HG02973 (cell line): Measurements from ENCODE around the gene IL1F10.

Source experiments
- ATAC-seq: cut with Tn5 transposase; IDR thresholded peaks from one replicate; pipeline ENCODE4 v1.9.1; 2021; ENCODE audit warnings: moderate library complexity; ENCODE audit not compliant: unreplicated experiment

The IL1F10 gene

DNA sequence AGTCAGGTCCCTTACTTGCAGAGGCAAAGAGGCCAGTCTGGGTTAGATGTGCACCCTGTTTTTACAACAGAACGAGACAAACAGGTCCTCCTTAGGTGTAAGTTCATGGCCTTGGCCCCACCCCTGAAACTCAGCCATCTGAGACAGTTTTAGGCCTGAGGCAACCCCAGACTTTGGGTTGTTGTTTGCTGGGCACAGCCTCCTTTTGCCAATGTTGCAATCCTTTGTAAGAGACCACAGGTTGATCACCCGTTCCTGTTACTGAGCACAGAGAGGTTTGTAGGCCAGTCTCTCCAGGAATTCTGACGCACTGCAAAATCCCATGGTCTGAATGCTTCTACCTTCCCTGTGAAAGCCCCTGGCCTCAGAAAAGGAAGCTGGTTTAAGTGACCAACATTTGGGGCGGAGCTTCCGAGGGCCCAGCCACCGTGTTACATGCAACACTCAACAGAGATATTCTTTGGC lies 44.1 kb downstream of the IL1F10 start:
- no peak for ATAC-seq

DNA sequence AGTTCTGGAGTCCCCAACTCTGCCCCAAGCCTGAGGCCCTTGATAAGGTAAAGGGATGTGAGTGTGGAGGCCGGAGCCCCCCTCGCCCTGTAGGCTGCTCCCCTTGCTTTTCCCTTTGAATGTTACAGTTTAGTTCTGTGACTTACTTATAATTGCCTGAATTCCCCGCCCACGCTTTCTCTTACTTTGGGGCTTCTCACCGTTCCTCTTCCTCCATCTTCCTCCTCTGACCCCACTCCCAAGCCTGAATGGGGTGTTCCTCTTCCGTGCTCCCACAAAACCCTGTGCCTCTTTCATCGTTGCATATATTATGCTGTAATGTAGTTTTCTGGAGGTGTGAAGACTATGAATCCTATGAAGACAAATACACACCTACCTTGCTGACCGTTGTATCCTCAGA lies 44.7 kb downstream of the IL1F10 start:
- ATAC-seq: no peak

DNA sequence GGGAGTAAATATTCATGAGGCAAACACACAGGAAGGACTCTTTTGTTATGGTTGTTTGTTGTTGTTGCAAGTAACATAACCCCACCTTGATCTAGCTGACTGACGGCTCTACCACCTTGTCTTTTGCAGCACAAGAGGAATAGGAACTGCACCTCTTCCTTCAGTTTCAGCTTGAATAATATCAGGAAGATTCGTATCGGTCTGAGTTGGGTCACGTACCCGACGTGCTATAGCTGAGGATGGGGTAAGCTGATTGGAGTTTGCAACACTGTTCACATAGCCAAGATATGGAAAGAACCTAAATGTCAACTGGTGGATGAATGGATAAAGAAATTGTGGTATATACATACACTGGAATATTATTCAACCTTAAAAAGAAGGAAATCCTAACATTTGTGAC lies 45.1 kb downstream of the IL1F10 start:
- no peak for ATAC-seq

DNA sequence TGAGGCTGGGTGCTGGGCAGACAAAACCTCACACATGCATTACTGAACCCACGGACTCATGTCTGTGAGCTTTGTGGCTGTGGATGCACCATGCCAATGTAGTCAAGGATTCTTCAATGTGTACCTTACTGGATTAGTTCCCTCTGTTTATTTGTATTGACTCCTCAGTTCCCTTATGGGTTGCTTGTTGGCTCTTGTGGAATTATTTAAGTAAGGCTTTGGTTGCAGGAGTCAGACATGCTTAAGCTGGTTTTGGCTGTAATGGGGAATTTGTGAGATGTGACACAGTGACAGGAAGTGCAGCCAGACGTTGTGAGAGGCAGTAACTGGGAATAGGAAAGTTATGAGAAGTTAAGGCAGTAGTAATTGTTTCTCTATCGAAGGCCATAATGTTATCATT lies 46.0 kb downstream of the IL1F10 start:
- ATAC-seq: no peak

DNA sequence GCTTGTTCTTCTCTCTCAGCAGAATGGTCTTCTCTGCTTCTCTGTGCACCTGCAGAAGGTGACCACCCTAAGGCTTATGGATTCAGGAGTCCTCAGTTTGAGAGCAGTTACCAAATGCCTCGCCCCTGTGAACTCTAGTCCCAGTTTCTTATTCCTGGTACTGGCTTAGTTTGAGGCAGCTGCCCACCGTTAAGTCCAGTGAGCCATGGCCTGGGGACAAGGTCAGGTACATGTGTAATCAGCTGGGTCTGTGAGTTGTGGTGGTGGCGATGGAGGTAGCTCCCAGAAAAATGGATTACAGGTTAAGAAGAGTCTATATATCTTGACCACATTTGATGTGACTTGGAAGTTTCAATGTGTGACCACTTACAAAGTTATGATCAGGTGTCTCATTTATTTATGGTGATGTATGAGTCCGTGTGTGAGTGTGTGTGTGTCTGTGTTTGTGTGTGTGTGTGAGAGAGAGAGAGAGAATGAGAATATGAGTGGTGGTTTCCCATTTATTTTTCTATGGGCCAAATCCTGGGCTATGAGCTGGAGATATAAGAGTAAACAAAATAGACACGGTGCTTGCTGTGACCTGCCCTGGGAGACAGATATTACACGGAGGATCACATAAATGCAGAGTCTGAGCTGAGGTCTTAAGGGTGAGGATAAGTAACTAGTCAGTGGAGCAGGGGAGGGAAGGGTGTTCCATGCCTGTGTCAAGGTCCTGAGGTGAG lies 46.6 kb downstream of the IL1F10 start:
- no peak for ATAC-seq

DNA sequence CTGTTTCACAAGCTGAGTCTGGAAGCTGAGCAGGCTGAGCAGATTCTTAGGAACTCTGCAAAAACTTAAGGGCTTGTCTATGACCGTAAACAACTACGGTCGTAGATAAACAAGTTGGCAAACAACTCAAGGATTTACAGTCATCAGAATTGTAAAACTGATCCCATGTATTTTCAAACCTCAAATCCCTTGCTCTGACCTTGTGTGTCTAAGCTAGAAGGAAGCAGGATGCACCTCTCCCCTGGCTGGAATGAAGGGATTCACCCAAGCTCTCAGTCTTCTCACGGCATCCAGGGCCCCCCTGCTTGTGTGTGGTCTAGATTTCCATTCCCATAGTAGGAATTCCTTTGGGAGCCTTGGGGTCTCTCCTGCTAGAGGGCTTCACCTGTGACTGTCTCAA lies 47.2 kb downstream of the IL1F10 start:
- no peak for ATAC-seq

DNA sequence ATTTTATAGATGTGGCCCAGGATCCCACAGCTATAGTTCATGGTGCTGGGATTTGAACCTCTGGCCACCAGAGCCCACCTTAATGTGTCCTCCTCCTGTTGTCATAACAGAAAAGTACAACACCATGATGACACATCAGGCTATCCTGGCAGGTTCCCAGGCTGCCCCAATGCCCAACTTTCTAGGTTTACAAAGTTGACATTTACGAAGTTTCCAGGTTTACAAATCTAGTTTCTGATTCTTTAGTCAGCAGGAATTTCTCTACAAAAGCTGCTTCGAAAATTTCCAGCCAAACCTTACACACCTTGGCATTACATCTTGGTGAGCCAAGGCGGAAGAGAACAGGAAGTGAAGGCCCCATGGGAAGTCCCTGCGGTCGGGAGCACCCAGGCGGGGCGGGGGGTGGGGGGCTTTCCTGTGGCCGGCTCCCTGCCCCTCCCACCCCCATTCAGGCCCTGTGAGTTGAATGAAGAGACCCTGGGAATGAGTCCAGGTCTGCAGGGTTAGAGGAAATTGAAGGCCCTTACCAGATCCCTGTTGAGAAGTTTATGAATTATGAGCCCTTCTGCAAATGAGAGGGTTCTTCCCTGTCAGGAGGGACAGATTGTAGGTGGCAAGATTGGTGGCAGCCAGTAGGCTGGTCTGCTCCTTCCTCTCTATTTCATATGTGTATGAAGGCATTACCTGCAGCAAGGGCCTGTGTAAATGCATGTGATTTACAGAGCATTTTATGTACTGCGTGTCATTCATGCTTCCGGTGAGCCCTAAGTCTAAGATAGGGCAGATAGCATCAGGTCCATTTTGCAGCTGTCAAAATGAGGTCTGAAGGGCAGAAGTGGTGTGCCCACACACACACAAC lies 48.6 kb downstream of the IL1F10 start:
- no peak for ATAC-seq

DNA sequence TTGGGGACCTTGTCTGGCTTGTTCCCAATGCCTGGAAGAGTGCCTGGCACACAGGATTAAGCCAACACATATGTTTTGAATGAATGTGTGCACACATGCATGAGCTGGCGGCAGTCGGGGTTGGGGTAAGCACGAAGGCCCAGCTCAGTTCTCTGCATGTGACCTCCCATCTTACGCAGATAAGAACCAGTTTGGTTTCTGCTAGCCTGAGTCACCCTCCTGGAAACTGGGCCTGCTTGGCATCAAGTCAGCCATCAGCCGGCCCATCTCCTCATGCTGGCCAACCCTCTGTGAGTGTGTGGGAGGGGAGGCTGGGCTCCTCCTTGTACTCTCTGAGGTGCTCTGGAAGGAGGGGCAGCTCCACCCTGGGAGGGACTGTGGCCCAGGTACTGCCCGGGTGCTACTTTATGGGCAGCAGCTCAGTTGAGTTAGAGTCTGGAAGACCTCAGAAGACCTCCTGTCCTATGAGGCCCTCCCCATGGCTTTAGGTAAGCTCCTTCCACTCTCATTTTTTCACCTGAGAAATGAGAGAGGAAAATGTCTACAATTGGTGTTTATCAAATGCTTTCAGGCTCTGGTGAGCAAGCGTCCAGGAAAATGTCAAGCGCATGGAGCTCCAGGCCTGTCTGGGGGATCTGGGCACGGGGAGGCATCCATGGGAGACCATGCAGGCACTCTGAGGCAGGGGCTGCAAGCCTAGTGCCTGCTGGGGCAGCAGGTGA lies 49.9 kb downstream of the IL1F10 start:
- ATAC-seq: no peak

DNA sequence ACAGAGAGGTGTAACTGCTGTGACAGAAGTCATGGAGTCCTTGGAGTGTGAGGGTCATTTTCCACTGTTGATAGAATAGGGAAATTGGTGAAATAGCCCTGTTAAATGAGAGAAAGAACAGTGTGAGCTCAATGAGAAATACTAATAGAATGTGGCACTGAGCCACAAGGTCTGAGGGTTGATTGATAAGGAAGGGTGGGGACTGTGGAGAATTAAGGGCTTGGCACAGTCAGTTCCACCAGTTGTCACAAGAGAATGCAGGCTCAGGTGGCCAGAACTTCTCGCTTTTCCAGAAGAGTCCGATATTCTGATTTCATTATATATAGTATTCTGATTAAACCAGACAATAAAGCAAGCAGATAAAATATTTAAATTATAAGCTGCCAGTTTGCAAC lies 50.5 kb downstream of the IL1F10 start:
- ATAC-seq: no peak

DNA sequence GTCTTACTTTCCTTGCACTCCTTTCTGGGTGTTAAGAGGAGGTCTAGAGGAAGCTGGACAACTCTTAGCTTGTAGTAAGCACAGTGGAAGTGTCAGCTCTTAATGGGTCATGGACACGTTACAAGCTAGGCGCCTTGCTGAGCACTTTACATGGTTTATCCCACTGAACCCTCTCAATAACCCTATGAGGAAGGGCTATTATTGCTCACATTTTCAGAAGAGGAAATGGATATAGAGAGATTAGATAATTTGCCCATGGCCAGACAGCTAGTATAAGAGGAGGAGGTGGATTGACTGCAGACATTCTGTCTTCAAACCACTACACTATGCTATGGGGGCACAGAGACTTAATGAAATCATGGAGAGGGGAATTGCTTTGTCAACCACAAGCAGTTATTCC lies 51.3 kb downstream of the IL1F10 start:
- ATAC-seq: no peak

DNA sequence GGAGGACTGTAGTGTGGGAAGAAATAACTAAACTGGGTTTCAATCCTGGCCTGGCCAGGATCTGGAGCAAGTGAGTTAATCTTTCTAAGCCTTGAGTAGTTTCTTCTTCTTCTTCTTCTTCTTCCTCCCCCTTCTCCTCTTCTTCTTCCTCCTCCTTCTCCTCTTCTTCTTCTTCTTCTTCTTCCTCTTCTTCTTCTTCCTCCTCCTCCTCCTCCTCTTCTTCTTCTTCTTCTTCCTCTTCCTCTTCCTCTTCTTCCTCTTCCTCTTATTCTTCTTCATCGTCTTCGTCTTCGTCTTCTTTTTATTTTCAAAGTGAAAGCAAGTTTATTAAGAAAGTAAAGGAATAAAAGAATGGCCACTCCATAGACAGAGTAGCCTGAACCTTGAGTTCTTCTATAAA lies 53.1 kb downstream of the IL1F10 start:
- no peak for ATAC-seq

DNA sequence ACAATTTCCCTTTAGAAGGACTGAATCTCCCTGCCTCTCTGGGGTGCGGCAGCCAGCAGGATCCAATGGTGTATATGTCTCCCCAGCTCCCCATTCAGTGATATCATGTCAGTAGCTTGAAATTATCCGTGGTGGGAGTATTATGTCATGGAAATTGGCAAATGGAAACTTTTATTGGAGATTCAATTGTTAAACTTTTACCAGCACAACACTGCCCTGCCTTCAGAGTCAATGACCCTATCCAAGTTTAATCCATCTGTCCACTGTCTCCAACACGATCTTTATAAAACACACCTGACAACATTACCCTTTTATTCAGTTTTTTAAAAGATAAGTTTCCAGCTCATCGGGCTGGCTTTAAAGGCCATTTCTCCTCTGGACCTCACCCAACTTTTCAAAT lies 54.6 kb downstream of the IL1F10 start:
- no peak for ATAC-seq

DNA sequence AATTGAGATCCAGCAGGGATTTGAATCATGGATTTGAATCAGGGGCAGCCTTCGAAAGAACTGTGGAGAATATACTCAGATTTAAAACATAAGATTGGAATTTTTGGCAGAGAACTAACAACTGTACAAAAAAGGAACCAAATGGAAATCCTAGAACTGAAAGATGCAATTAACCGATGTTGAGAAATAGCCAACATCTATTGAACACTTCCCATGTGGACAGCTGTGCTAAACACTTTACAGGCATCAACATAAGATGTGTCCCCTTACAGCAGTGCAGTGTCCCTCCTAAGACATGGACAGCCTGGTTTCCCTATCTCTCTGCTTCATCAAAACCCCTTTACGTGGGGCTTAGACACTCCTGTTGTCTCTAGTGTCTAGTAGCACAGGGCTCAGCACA lies 56.0 kb downstream of the IL1F10 start:
- ATAC-seq: no peak

DNA sequence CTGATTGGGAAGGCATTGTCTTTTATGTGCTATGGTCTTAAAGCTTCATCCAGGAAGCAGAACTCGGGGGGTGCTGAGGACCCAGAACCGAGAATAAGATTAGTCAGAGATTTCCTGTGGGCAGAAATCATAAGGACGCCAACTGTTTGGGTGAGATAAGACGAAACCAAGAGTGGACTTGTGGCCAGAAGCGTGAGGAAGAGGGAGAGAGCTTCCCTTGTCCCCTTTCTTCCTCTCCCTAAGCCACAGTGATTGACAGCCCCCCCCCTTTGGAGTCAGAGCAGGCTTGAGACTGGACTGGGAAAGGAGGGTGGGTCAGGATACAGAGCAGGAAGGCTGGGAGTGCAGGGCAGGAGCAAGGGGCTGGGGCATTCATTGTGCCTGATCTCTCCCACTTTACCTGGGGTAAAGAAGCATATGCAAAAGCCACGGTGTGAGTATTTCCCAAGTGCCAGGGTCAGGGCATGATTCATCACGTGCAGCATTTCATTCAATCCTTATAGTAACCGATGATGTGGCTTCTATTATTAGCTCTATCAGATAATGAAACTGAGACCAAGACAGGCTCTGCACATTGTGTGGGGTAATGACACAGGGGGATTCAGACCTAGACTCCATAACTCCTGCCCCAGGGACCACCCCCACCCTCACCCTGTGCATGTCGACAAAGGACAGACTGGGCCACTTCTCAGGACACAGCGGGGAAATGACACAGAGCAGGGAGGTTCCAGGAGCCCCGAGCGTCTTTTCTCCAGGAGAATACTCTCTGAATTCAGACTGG lies 56.6 kb downstream of the IL1F10 start:
- no peak for ATAC-seq
